Occipital lobe (tissue), 2 donors: ENCODE results near the gene TXNDC9. TPM values are rescaled to one million over a fixed set of nuclear protein-coding genes. Genes with fewer than 3 reads are reported as not detected.
"Not testable (repeated sequence)": the region's sequence is repeated elsewhere in the genome, so short reads cannot be mapped to it uniquely, and the experiment has no call there.

Experiments used
- DNase-seq: peaks from one replicate; lab custom pipeline; 2025; lab: John Stamatoyannopoulos, UW
- total RNA-seq: library from RNA; depleted of rRNA; stranded (reverse); fragments of >200 nt; gene quantifications from one replicate; pipeline ENCODE4 v1.2.3, GENCODE V29; 2014

The TXNDC9 gene
- total RNA-seq, 1 donor from 2014 or later: 55.1 TPM

DNA sequence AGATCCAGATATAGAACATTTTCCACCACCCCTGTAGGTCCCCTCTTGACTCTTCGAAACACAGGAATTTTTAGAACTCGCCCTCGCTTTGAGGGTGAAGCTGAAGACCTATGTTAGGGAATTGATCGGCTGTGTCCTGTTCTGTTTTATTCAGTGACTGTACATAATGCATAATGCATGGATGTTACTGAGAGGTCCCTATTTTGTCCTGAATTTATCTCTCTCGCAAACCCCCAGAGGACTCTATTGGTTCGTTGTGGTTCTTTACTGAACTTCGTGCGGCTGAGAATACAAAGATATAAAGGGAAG lies 625 bp upstream of the TXNDC9 start:
- DNase-seq: no peak

DNA sequence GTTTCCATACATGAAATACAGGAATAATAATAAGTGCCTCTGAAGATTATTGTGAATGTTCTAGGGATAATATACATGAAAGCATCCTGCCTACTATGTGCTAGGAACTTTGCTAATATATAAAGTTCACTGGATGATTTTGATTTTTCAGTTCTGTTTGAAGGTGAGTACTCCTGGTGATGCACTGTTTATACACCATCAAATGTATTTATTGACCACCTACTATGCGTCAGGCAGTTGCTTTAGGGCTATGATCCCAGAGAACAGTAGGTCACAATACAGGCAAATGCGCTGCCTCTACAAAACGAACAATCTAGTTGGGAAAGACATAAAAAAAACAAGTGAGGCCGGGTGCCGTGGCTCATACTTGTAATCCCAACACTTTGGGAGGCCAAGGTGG lies 10.7 kb downstream of the TXNDC9 start:
- no peak for DNase-seq

DNA sequence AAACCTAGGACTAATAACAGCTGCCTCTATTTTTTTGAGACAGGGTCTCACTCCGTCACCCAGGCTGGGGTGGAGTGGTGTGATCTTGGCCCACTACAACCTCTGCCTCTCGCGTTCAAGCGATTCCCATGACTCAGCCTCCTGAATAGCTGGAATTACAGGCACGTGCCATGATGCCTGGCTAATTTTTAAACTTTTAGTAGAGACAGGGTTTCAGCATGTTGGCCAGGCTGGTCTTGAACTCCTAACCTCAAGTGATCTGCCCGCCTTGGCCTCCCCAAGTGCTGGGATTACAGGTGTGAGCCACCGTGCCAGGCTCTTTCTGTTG lies 18.3 kb downstream of the TXNDC9 start:
- not testable (repeated sequence) for DNase-seq

DNA sequence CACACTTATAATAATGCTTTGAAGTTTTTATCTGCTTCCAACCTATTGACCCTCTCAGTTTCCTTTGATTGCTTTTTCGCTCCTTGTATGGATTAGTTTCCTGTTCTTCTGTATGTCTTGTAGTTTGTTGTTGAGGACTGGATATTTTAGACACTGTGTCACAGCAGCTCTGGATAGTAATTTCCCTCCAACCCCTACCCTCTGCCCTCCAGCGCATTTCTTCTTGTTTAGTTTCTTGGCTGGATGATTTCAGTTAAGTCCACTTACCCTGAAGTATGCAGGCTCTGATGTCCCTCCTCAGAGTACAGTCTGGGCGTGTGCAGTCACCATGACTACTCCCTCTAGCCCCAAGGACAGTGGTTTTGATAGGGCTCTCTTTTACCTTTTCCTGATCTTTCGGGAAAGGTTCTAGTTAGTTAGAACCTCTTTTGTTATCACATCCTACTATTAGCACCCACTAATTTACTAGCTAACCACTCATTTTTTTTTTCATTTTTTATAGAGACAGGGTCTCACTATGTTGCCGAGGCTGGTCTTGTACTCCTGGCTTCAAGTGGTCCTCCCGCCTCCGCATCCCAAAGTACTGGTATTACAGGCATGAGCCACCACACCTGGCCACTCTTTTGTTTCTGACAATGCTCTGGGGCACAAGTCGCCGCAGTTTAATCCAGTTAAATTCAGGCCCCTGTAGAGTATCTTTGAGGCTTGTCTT lies 18.8 kb downstream of the TXNDC9 start:
- no peak for DNase-seq

DNA sequence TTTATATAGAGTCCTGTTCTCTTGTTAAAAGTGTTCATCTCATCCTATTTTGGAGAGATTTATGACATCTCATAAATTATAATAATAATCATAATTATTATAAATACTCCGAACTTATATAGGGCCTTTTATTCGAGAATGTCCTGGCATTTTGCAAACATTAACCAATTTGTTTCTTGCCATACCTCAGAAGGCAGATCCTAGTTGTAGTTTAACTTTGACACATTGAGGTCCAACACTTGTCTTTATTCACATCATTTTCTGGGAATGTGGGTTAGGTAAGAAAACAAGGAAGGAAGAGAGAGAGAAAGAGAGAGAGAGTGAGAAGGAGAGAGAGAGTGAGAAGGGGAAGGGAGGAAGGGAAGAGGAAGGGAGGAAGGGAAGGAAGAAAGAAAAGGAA lies 35.0 kb downstream of the TXNDC9 start, which contains the start of gene LYG1:
Gene LYG1 (minus strand): TSS at position 101 of the 400 bp plus-strand sequence. CDS start 5,527 bp downstream, outside the sequence.
- DNase-seq: not testable (repeated sequence)

DNA sequence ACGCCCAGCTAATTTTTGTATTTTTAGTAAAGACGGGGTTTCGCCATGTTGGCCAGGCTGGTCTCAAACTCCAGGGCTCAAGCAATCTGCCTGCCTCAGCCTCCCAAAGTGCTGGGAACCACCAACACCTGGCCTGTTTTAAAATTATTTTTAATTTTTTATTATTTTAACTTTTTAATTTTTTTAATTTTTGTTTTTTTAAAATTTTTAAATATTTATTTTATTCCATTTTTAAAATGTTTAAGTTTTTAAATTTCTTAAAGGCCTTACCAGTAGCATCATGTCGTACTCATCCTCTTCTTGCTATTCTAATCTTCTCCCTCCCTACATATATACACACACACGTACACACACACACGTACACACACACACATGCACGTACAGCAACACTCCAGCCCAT lies 36.6 kb downstream of the TXNDC9 start:
- no peak for DNase-seq

DNA sequence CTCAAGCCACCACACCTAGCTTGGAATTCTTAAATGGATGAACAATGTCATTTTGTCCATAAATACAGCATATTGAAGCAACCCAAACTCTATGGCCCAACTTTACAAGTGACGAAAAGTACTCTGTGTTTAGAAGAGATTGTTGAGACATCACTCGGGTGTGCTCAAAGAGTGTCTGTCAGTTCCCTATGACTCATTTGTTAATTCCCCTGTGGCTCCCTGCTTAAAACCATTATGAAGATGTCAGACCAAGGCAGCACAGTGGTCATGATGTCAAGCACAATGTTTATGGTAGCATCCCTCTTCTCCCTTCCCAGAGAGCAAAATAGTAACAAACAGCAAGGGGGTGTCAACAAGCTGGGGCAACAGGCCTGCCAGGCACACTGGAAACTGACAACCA lies 38.1 kb downstream of the TXNDC9 start:
- no peak for DNase-seq

DNA sequence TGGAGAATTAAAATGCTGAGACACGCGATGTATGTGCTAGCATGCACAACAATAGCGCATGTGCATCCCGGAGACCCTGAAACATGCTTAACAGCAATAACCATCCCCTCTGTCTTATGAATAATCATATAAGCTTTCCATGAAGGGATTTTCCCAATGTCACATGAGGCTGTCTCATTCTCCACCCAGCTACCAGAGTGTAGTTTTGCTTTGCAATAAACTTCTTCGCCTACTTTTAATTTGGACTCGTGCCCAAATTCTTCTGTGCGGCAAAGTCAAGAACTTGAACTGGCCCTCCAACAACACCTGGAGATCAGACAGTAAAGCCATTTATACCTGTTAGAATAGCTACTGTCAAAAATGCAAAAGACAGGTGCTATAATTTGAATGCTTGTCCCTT lies 50.6 kb downstream of the TXNDC9 start:
- DNase-seq: no peak

DNA sequence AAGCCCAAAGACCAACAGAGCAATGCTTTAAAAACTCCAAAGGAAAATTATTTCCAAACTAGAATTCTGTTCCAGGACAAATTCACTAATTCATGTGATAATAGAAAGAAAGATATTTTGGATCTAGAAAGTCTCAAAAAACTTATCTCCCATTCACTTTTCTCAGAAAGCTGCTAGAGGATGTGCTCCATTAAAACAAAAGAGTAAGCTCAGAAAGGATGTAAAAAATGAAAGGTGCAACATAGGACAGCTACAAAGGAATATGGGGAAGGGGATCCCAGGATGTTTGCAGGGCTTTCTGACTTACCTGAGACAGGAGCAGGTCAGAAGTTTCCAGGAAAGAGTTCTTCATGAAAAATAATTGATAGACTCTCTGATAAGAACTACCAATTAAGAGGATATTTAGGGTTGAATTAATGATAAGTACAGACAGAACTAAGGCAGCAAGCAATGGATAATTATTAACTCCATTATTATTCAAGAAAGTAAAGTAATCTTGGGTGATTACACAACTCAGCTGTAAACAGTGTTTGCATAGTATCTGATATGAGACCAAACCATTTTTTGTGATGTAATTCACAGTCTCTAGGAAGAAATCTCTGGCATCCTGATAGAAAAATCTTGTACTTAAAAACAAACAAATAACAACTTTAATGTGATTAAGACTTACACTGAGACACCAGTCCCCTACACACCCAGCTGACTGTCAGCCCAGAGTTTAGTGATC lies 56.0 kb downstream of the TXNDC9 start:
- DNase-seq: no peak

DNA sequence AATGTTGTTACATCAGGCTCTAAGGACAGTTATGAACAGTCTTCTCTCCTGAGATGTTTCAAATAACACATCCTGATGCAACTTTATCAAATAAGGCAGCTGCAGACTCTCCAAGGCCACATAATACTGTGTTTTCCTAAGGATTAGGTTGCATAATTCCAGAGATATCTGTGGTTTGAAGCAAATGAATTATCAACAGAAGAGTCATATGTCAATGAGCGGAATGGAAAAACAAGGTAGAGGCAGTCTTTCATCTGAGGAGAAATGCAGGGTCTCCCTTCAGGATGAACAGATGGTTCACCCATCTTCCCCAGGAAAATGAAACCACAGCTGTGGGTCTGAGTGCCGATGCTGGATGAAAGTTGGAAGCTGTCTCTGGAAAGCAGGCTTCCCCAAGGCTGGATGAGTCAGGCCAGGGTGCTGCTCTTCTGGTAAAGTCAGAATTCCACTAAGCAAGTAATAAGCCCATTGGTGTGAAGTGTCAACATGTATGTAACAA lies 57.3 kb downstream of the TXNDC9 start:
- no peak for DNase-seq

DNA sequence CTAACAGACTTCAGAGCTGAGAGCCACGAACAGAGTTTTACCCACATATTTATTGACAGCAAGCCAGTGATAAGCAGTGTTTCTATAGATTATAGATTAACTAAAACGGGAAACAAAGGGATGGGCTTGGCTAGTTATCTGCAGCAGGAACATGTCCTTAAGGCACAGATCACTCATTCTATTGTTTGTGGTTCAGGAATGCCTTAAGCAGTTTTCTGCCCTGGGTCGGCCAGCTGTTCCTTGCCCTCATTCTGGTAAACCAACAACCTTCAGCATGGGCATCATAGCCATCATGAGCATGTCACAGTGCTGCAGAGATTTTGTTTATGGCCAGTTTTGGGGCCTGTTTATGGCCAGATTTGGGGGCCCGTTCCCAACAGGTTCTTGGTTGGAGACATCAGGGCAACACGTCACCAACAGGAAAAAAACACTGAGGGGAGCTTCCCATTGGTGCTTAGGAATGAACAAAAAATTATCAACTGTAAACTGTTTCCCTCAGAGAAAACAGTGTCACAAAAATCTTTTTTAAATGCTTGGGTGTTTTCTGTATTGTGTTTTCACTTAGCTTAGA lies 57.9 kb downstream of the TXNDC9 start:
- DNase-seq: not testable (repeated sequence)

DNA sequence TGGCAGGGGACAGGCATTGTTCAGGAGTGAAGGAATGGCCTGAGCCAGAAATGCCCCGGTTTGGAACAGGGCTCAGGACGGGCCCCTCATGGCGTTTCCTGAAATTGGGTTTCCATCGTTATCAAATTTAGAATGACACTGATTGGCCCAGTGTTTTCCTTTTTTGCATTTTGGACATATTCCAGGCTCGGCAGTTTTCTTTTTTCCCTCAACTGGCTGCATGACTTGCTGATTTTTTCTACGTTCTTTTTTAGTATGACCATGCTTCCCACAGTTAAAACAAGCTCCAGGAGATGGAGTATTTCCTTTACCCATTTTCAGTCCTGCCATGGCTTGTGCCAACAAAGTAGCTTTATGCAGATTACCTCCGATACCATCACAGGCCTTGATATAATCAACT lies 60.3 kb downstream of the TXNDC9 start:
- no peak for DNase-seq

Other genes with a start within 250 kb of the TXNDC9 start
- gene C2orf15, start 194.6 kb downstream of the TXNDC9 start, total RNA-seq: 3.7 TPM
- 21.1 TPM for gene TSGA10, start 181.4 kb downstream of the TXNDC9 start, total RNA-seq
- gene LIPT1, start 181.4 kb downstream of the TXNDC9 start, total RNA-seq: 11.5 TPM
- 20.0 TPM for gene MITD1, start 155.3 kb downstream of the TXNDC9 start, total RNA-seq
- 77.8 TPM for gene MRPL30, start 155.1 kb downstream of the TXNDC9 start, total RNA-seq
- not detected for gene LYG2, start 80.7 kb downstream of the TXNDC9 start, total RNA-seq
- 0.47 TPM for gene LYG1, start 35.1 kb downstream of the TXNDC9 start, total RNA-seq
- gene EIF5B, start 1.1 kb upstream of the TXNDC9 start, total RNA-seq: 16.2 TPM
- 122 TPM for gene REV1, start 153.7 kb upstream of the TXNDC9 start, total RNA-seq